NCI-H1436 (cell line): ENCODE measurements around the gene NT5C3A.
"Not testable (repeated sequence)": the region's sequence is repeated elsewhere in the genome, so short reads cannot be mapped to it uniquely, and the experiment has no call there.

Experiments used
- DNase-seq: peaks from one replicate; lab custom pipeline; 2025; lab: John Stamatoyannopoulos, UW

NT5C3A gene

DNA sequence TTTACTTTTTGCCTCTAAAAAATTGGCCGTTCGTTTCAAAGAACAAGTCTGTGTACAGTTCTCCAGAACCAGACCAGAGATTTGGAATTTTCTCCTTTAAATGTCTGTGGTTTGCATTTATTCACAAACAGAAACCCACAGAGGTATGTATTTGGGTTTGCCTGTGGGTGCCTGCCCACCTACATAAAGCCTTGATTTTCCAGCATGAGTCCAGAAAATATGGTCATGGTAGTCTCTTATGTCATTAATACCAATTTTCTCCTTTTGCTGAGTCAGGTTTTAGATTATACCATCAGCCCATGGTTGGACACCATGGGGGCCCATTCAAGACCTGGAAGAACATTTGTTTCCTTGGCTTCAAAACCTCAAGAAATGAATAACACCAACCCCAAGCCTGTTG is 82.7 kb downstream of the NT5C3A start:
- not testable (repeated sequence) for DNase-seq

DNA sequence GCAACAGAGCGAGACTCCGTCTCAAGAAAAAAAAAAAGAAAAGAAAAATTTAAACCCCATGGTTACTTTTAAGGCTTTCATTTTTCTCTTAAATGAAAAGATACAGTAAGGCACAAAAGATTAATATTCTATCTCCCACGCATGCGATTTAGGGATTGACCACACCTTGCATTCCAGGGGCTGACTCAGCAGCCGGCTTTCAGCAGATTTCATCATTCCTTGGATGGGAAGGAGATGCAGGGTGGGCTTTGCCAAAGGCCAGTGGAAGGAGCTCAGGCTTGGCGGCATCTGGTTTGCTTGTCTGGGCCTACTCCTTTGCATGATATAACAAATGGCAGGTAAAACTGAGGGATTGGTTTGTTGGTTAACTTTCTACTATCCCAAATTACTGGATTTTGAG is 83.3 kb downstream of the NT5C3A start:
- not testable (repeated sequence) for DNase-seq

DNA sequence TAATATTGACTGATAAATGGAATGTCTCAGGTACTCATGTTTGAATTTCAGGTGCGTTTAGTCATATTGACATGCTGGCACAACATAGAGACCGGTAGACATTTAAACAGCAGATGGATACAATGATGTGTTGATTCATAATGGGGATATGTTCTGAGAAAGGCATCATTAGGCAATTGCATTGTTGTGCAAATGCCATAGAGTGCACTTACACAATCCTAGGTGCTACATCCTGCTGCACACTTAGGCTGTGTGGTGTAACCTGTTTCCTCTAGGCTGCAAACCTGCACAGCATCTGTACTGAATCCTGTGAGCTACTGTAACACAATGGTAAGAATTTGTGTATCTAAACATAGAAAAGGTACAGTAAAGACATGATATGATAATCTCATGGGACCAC is 85.4 kb downstream of the NT5C3A start:
- not testable (repeated sequence) for DNase-seq

DNA sequence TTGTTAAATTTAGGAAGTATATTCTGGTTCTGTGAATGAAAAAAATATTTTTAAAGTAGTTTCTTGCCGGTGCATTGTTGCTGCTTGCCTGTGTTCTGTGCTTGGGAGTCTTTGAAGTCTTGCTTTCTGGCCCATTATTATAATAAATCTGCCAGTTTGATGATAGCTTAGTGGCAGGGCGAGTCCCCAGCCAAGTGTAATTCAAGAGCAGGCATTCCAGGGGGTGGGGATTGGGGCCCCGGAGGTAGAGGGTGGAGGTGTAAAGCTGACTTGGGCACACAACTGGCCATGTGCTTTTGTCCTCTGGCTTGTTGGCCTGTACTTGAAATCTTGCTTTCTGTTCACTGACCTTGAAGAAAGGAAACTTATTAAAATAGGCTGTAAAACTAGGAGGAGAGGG is 90.6 kb downstream of the NT5C3A start:
- not testable (repeated sequence) for DNase-seq

DNA sequence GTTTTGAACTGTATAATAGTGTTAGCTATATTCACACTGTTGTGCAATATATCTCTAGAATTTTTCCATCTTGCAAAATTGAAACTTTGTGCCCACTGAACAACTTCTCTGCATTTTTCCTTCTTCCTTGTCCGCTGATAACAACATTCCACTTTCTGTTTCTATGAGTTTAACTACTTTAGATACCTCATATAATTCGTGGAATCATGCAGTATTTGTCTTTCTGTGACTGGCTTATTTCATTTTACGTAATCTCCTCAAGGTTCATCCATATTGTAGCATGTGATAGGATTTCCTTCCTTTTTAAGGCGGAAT is 95.4 kb downstream of the NT5C3A start:
- not testable (repeated sequence) for DNase-seq

DNA sequence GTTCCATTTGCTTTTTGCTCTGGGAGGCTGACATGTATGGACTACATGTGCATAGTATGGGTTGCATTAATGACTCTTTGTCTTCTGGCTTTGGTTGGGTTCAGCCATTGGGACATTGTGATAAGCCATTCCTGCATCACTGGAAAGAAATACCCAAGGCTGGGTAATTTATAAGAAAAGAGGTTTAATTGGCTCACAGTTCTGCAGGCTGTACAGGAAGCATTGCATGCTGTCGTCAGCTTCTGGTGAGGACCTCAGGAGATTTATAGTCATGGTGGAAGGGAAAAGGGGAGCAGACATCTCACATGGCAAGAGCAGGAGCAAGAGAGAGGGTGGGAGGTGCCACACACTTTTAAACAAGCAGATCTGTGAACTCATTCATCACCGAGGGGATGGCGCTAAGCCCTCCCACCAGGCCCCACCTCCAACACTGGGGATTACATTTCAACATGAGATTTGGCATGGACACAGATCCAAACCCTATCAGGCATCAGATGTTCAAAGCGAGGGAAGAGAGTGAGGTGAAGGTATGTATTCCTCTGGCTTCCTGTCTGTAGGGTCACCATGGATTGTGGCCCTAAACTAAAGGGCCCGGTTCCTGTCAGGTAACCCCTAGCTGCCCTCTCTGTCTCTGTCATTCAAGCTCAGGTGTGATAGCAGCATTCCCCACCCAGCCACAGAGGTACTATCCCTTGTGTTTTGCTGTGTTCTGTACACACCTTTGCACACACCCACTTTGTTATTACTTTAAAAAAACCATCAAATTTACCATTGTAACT is 95.9 kb downstream of the NT5C3A start:
- DNase-seq, result not testable (repeated sequence)

DNA sequence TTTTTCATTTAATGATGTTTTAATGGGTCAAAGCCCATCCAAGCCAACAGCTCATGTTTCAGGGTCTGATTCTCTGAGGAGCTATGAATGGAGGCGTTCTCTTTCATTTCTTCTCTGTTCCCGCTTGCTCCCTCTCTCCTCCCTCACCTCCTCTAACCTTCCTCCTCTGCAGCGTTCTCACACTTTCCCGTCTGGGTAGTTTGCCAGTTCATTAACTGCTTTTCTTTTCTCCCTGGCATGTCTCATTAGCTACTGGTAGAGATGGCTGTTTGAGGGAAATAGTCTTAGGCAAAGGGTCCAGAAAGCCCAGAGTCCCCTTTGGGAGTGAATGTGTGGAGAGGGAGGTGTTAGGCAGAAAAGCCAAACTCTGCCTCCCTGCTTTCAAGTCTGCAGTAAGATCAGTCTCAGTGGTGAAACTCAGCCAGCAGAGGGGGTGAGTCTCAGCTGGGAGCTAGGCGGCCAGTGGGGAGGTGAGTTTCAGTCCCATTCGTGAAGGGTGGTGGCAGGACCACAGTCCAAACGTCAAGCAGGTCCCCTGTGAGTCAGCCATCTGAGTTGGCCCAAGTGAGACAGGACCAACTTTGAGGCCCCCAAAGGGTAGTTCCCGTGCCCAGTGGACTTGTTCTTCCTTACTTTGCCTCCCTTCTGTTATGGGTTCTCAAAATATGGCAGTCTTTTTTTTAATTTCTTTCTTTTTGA is 98.0 kb downstream of the NT5C3A start:
- DNase-seq, result not testable (repeated sequence)
